GM23338 (cell line): ENCODE measurements around the gene MARK2. TPM values are rescaled to one million over a fixed set of nuclear protein-coding genes. Genes with fewer than 3 reads are reported as not detected.

Source experiments
- ATAC-seq: fragments of 200-7000 bp; cut with Tn5 transposase; 3 replicates; pipeline ENCODE4 v1.9.1; 2020
- DNase-seq: peaks from one replicate; pipeline ENCODE4 v3.0.0-alpha.2; 2015; ENCODE audit warnings: low spot score
- H2AFZ ChIP-seq: fragments of 200-600 bp; sonication (generic); 2 replicates; pipeline ENCODE4 v1.8.0; 2016; ENCODE audit warnings: antibody characterized with exemption, mild to moderate bottlenecking, moderate library complexity
- H3F3A ChIP-seq: fragments of 200-600 bp; sonication (generic); replicated peaks from 2 replicates; pipeline ENCODE4 v1.8.0; 2017; ENCODE audit warnings: antibody characterized with exemption, mixed run types, low read depth
- H3K27ac ChIP-seq: fragments of 200-600 bp; sonication (generic); 2 replicates; pipeline ENCODE4 v1.6.1; 2016; ENCODE audit warnings: low read depth
- H3K27me3 ChIP-seq: fragments of 200-600 bp; sonication (generic); 2 replicates; pipeline ENCODE4 v1.8.0; 2016; ENCODE audit warnings: mild to moderate bottlenecking, mixed run types, moderate library complexity; ENCODE audit not compliant: insufficient read depth
- H3K36me3 ChIP-seq: fragments of 200-600 bp; sonication (generic); 2 replicates; pipeline ENCODE4 v1.8.0; 2016; ENCODE audit warnings: mild to moderate bottlenecking; ENCODE audit not compliant: insufficient read depth
- H3K4me1 ChIP-seq: fragments of 200-600 bp; sonication (generic); 2 replicates; pipeline ENCODE4 v1.8.0; 2016; ENCODE audit warnings: mild to moderate bottlenecking, moderate library complexity; ENCODE audit not compliant: insufficient read depth
- H3K4me2 ChIP-seq: fragments of 200-600 bp; sonication (generic); 2 replicates; pipeline ENCODE4 v1.7.1; 2017; ENCODE audit warnings: mixed run types
- H3K4me3 ChIP-seq: fragments of 200-600 bp; sonication (generic); 2 replicates; pipeline ENCODE4 v1.6.1; 2016; ENCODE audit warnings: mixed run types
- H3K79me2 ChIP-seq: fragments of 200-600 bp; sonication (generic); replicated peaks from 2 replicates; pipeline ENCODE4 v1.8.0; 2017; ENCODE audit warnings: mild to moderate bottlenecking; ENCODE audit not compliant: insufficient read depth
- H3K9me2 ChIP-seq: fragments of 200-600 bp; sonication (generic); 2 replicates; pipeline ENCODE4 v1.8.0; 2017; ENCODE audit not compliant: insufficient read depth
- H4K20me1 ChIP-seq: fragments of 200-600 bp; sonication (generic); replicated peaks from 2 replicates; pipeline ENCODE4 v1.8.0; 2017; ENCODE audit warnings: mild to moderate bottlenecking; ENCODE audit not compliant: insufficient read depth
- H3K27ac Mint-ChIP-seq: 2 replicates; pipeline ENCODE4 v1.8.0; 2020; ENCODE audit warnings: inconsistent platforms, mild to moderate bottlenecking, moderate library complexity, mixed read lengths
- H3K27me3 Mint-ChIP-seq: 3 replicates; pipeline ENCODE4 v1.8.0; 2022; ENCODE audit warnings: low read depth, mild to moderate bottlenecking, moderate library complexity, mixed read lengths, inconsistent platforms; ENCODE audit not compliant: insufficient read depth, poor library complexity
- H3K36me3 Mint-ChIP-seq: 3 replicates; pipeline ENCODE4 v1.8.0; 2021; ENCODE audit warnings: low read depth, mild to moderate bottlenecking, inconsistent platforms, moderate library complexity, mixed read lengths
- H3K4me1 Mint-ChIP-seq: 3 replicates; pipeline ENCODE4 v1.8.0; 2020; ENCODE audit warnings: mild to moderate bottlenecking, inconsistent platforms, mixed read lengths
- H3K4me3 Mint-ChIP-seq: 3 replicates; pipeline ENCODE4 v1.8.0; 2021; ENCODE audit warnings: moderate library complexity, mild to moderate bottlenecking, inconsistent platforms, mixed read lengths
- H3K9me3 Mint-ChIP-seq: 3 replicates; pipeline ENCODE4 v1.8.0; 2020; ENCODE audit warnings: moderate library complexity, mild to moderate bottlenecking, inconsistent platforms, mixed read lengths
- CREB1 ChIP-seq: fragments of 250-450 bp; sonication (Bioruptor Pico); IDR thresholded peaks from 2 replicates; pipeline ENCODE4 v1.5.0; 2020; ENCODE audit warnings: low read depth, mild to moderate bottlenecking, moderate library complexity
- JUNB ChIP-seq: IDR thresholded peaks from one replicate; pipeline ENCODE4 v1.6.1; 2016; ENCODE audit warnings: antibody characterized with exemption; ENCODE audit not compliant: unreplicated experiment
- STAT1 ChIP-seq: IDR thresholded peaks from one replicate; pipeline ENCODE4 v1.6.1; 2016; ENCODE audit warnings: antibody characterized with exemption; ENCODE audit not compliant: unreplicated experiment
- ZNF114 ChIP-seq: fragments of 250-450 bp; sonication (Bioruptor Pico); IDR thresholded peaks from 2 replicates; pipeline ENCODE4 v1.5.0; 2020; ENCODE audit warnings: mild to moderate bottlenecking, moderate library complexity
- polyA plus RNA-seq: library from polyadenylated mRNA; unstranded; fragments of >200 nt; fragmentation: Nextera tagmentation; extraction: Ambion mirVana; gene quantifications from 2 replicates; pipeline ENCODE4 v1.2.1, GENCODE V29; 2016
- total RNA-seq: library from RNA; depleted of rRNA; stranded (reverse); fragments of >200 nt; shearing (Covaris generic); gene quantifications from 2 replicates; pipeline ENCODE4 v1.2.3, GENCODE V29; 2014
- TF ChIP-seq, protein P1 (sequence below), 2 experiments: fragments of 200-600 bp in 1 of 2; sonication (generic) in 1 of 2; conservative IDR thresholded peaks; 2 replicates each; pipeline versions ENCODE4 v1.5.1 to v1.6.1; 2016 to 2017; ENCODE audit warnings: antibody characterized with exemption in 2 of 2, low read depth in 2 of 2, mild to moderate bottlenecking in 2 of 2, moderate library complexity in 1 of 2
- TF ChIP-seq, protein P2 (sequence below): IDR thresholded peaks from one replicate; pipeline ENCODE4 v1.6.1; 2018; ENCODE audit warnings: antibody characterized with exemption; ENCODE audit not compliant: unreplicated experiment

MARK2 gene
- total and polyA plus RNA-seq, 2 experiments from 2014 or later, result 18.7 to 42.6 TPM

DNA sequence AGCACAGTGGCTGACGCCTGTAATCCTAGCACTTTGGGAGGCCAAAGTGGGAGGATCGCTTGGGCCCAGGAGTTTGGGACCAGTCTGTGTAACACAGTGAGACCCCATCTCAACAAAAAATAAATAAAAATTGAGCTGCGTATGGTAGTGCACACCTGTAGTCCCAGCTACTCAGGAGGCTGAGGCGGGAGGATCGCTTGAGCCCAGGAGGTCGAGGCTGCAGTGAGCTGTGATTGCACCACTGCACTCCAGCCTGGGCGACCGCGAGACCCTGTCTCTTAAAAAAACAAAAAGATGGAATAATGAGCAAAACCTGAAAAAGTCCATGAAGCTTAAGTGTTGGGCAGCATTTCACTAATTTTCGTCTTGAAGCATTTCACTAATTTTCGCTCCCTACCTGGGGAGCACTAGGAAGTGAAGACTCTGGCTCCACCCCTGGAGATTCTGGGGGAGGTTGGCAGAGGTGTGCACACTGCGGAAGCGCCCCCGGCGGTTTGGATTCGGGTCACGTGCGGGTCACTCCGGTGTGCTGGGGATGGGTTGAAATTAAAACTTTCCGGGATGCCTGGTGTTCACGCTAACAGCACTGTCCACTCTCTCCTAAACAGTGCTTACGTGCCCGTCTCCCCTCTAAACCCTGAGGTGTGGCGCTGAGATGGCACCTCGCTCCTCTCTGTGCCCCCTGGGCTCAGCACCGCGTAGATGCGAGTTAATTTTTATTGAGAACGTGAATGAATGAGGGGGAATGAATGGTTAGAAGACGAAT, 99.0 kb downstream of the MARK2 start:
- TF ChIP-seq STAT1, result no peak
- TF ChIP-seq, protein P1, sequence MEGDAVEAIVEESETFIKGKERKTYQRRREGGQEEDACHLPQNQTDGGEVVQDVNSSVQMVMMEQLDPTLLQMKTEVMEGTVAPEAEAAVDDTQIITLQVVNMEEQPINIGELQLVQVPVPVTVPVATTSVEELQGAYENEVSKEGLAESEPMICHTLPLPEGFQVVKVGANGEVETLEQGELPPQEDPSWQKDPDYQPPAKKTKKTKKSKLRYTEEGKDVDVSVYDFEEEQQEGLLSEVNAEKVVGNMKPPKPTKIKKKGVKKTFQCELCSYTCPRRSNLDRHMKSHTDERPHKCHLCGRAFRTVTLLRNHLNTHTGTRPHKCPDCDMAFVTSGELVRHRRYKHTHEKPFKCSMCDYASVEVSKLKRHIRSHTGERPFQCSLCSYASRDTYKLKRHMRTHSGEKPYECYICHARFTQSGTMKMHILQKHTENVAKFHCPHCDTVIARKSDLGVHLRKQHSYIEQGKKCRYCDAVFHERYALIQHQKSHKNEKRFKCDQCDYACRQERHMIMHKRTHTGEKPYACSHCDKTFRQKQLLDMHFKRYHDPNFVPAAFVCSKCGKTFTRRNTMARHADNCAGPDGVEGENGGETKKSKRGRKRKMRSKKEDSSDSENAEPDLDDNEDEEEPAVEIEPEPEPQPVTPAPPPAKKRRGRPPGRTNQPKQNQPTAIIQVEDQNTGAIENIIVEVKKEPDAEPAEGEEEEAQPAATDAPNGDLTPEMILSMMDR (conservative IDR thresholded peaks at IDR 0.05; ENCODE audit: low read depth in 2 of 2), result peak in 1 of 2 experiments; percentile 29; a peak in 2 of 4 replicates
- Histone ChIP-seq H3K4me2 (peak overlapping the region; percentile 88), H3K4me1 (peaks cover 8% of the 10 kb centered on the region), H3F3A (peaks cover 23% of the 10 kb centered on the region), H3K27me3 (no peaks in the 10 kb centered on the region), H3K36me3 (no peaks in the 10 kb centered on the region), H3K4me3 (peak overlapping the region; percentile 76), H4K20me1 (peaks cover 19% of the 10 kb centered on the region), H3K27ac (peak overlapping the region; percentile 95), H3K9me2 (no peaks in the 10 kb centered on the region), H3K79me2 (peaks cover 37% of the 10 kb centered on the region), H2AFZ (peak overlapping the region; percentile 97)
- no peaks in the 10 kb centered on the region; the same call in 2 of the 3 replicates for H3K36me3 Mint-ChIP-seq
- H3K4me3 Mint-ChIP-seq, result peak overlapping the region; percentile 81
- no peaks in the 10 kb centered on the region for H3K9me3 Mint-ChIP-seq
- H3K27ac Mint-ChIP-seq, result peak overlapping the region; percentile 87
- peaks cover 13% of the 10 kb centered on the region for H3K27me3 Mint-ChIP-seq
- peak; percentile 59 for DNase-seq
- peaks cover 14% of the 10 kb centered on the region for H3K4me1 Mint-ChIP-seq
- peak; percentile 17 for ATAC-seq

DNA sequence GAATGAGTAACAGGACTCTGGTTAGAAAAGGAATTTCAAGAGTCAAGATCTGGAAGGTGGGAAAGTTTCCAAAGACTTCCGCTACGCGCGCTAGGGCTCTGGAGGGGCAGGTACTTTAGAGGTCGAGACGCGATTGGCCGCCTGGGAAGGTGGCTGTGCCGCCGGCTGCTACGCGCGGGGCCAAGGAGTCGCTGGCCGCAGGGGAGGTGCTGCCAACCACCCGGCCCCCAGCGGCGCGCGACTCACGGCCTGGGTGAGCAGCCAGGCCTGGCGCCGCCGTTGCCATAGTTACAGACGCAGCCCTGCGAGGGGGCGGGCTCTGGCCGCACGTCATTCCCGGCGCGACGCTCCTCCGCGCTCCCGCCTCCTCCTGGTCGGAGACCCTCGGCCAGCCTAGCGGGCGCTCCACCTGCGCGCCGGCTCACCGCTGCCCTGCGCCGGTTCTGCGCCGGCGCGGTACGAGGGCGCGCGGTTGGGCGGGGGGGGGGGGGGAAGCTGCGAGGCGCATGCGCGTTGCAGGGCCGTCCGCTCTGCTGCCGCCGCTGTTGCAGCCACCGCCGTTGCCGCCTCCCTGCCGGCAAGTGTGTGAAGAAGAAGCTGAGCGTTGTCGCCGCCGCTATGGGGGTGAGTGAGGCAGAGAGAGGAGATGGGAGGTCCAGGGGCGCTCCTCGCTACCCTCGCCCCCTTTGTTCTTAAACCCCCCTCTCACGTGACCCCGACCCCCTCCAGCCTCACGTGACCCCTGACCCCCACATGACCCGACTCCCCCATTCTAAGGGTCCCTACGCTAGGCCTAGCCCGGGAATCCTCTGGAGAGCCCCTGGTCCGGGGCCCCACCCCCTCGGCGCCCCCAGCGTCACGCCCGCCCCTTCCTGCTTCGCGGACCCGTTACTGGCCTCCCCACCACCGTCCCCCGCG, 99.8 kb downstream of the MARK2 start, which contains the start of gene NAA40:
Gene NAA40 (plus strand): TSS at position 524 of the 918 bp plus-strand sequence. CDS start 95 bp downstream, at position 619.
- peak within 1 kb of the TSS; percentile 95 for H3K27ac ChIP-seq
- no peaks in the 10 kb centered on the region for H3K9me2 ChIP-seq
- peak within 1 kb of the TSS; percentile 96 for H3K4me2 ChIP-seq
- peaks cover 46% of the 10 kb centered on the region for H3K79me2 ChIP-seq
- no peaks in the 10 kb centered on the region for H3K27me3 ChIP-seq
- H3K4me3 ChIP-seq, result peak within 1 kb of the TSS; percentile 76
- TF ChIP-seq CREB1 (CRISPR knock-in tag) (peak; percentile 98), JUNB (no peak), ZNF114 (no peak)
- TF ChIP-seq, protein P2, sequence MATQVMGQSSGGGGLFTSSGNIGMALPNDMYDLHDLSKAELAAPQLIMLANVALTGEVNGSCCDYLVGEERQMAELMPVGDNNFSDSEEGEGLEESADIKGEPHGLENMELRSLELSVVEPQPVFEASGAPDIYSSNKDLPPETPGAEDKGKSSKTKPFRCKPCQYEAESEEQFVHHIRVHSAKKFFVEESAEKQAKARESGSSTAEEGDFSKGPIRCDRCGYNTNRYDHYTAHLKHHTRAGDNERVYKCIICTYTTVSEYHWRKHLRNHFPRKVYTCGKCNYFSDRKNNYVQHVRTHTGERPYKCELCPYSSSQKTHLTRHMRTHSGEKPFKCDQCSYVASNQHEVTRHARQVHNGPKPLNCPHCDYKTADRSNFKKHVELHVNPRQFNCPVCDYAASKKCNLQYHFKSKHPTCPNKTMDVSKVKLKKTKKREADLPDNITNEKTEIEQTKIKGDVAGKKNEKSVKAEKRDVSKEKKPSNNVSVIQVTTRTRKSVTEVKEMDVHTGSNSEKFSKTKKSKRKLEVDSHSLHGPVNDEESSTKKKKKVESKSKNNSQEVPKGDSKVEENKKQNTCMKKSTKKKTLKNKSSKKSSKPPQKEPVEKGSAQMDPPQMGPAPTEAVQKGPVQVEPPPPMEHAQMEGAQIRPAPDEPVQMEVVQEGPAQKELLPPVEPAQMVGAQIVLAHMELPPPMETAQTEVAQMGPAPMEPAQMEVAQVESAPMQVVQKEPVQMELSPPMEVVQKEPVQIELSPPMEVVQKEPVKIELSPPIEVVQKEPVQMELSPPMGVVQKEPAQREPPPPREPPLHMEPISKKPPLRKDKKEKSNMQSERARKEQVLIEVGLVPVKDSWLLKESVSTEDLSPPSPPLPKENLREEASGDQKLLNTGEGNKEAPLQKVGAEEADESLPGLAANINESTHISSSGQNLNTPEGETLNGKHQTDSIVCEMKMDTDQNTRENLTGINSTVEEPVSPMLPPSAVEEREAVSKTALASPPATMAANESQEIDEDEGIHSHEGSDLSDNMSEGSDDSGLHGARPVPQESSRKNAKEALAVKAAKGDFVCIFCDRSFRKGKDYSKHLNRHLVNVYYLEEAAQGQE, result peak; percentile 13
- TF ChIP-seq, protein P1 (conservative IDR thresholded peaks at IDR 0.05; ENCODE audit: low read depth in 2 of 2), result no peak
- DNase-seq (peak; percentile 96), ATAC-seq (peak; percentile 89)
- Mint-ChIP-seq H3K27me3 (peaks cover 18% of the 10 kb centered on the region), H3K9me3 (no peaks in the 10 kb centered on the region), H3K27ac (peak within 1 kb of the TSS; percentile 87), H3K36me3 (no peaks in the 10 kb centered on the region; the same call in 2 of the 3 replicates), H3K4me3 (peak within 1 kb of the TSS; percentile 81), H3K4me1 (peaks cover 14% of the 10 kb centered on the region)
- H3F3A ChIP-seq, result peaks cover 23% of the 10 kb centered on the region
- no peaks in the 10 kb centered on the region for H3K36me3 ChIP-seq
- peak within 1 kb of the TSS; percentile 97 for H2AFZ ChIP-seq
- H4K20me1 ChIP-seq, result peaks cover 25% of the 10 kb centered on the region
- H3K4me1 ChIP-seq, result peaks cover 8% of the 10 kb centered on the region
